ENCODE data around the gene PPP4R3B.

The PPP4R3B gene

DNA sequence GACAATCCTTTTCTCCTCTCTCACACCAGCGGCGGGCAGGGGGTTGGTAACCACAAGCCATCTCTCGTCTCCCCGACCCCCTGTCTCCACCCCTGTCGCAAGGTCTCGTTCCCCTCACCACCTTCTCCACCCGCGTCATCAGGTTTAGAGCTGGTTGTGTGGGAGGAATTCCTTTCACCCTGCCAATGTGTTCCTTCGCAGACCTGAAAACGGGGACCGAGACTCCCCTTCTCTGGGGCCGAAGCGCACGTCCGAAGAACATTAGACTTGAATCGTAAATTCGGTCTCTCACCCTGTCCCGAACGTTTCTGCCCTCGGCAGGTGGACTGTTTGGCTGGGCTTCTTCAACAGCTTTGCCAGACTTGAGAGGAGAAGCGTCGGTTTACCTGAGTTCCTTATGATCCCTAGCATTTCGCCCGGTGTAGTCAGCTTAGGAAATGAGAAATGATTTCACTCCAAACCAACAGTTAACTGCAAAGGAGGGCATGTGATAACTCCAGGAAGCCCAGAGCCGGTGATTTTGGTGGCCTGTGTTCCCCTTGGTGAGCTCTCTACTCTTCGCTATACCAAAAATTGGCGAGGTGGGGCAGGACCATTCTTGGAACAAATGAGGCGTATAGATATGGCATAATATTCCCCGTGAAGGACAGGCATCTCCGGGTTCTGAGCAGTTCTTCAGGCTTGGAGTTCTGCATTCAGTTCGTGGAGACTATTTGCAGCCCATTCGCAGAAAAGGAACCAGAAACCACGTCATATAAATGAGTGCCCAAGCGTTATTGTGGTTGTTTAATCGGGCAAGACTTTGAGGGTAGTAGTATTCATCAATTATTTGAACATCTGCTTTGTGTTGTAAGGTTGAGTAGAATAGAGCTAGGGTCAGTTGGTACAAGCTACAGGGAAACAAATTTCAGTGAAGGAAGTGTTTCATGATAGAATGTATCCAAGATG lies 97.2 kb downstream of the PPP4R3B start:
- H3K9me3 ChIP-seq, result no peaks in the 10 kb centered on the region
- DNase-seq, result peak in 1 of 2 donors; percentile 28
- H3K36me3 ChIP-seq, result peaks cover 14 to 20% (median 17%) of the 10 kb centered on the region in 3 donors
- intact Hi-C loops (cut with DNase I; ENCODE audit: low total_unique reads), result loop anchor here (10.0 kb wide), 1 partner anchor 95 kb away; the partner anchor contains the start of gene PPP4R3B
- TF ChIP-seq, protein P1, sequence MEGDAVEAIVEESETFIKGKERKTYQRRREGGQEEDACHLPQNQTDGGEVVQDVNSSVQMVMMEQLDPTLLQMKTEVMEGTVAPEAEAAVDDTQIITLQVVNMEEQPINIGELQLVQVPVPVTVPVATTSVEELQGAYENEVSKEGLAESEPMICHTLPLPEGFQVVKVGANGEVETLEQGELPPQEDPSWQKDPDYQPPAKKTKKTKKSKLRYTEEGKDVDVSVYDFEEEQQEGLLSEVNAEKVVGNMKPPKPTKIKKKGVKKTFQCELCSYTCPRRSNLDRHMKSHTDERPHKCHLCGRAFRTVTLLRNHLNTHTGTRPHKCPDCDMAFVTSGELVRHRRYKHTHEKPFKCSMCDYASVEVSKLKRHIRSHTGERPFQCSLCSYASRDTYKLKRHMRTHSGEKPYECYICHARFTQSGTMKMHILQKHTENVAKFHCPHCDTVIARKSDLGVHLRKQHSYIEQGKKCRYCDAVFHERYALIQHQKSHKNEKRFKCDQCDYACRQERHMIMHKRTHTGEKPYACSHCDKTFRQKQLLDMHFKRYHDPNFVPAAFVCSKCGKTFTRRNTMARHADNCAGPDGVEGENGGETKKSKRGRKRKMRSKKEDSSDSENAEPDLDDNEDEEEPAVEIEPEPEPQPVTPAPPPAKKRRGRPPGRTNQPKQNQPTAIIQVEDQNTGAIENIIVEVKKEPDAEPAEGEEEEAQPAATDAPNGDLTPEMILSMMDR (IDR thresholded peaks at IDR 0.05), result no peak
- peak overlapping the region; percentile 89 for H3K27ac ChIP-seq
- H3K27me3 ChIP-seq, result no peaks in the 10 kb centered on the region
- H3K4me1 ChIP-seq, result peaks cover 0 to 13% (median 0%) of the 10 kb centered on the region in 4 donors
- H3K4me3 ChIP-seq, result peak overlapping the region; percentile 67 to 79

DNA sequence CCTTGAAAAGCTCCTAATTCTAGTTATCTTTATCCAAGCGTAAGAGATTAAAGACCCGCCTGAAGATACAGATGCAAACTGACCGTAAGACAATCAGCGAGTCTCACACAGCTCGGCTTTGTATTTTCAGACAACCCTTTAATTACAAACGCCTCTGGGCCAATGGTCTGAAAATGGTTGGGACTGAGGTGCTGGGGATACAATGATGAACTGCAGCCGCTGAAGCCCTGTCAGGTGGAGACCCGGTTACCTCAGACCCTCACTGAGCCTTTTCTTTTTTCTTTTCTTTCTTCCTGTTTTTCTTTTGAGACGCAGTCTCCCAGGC lies 98.6 kb downstream of the PPP4R3B start:
- Histone ChIP-seq H3K36me3 (peaks cover 0 to 7% (median 3%) of the 10 kb centered on the region in 3 donors), H3K4me1 (peaks cover 0 to 13% (median 0%) of the 10 kb centered on the region in 4 donors), H3K27ac (peak overlapping the region; percentile 89), H3K27me3 (no peaks in the 10 kb centered on the region), H3K4me3 (peak overlapping the region; percentile 67 to 79), H3K9me3 (no peaks in the 10 kb centered on the region)
- TF ChIP-seq, protein P1 (IDR thresholded peaks at IDR 0.05), result no peak
- intact Hi-C loops (cut with DNase I; ENCODE audit: low total_unique reads), result no loop called here
- DNase-seq, result no peak

DNA sequence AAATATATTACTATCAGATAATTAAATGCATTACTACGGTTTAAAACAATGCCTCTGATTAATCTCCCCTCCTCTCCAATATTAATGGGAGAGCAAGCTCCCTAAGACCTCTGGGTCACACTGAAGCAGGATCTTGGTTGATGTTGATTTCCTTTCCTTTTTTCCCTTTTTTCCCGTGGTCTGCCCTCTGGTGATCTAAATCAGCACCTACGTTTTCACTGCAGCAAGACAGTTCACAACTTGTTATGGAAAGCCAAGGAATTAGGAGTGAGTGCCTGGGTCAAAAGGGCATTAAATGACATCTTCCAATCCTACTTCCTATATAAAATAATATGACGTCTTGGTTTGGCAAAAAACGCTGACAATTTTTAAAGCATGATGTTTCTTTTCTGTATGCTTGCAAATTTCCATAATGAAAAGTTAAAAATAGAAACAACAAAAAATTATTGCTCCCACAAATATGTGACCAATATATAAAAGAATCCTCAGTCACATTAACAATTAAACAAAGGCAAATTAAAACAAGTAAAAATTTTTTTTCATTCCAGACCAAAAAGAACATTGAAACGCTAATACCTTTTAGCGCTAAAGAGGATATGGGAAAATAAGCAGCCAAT lies 105.8 kb downstream of the PPP4R3B start:
- intact Hi-C loops (cut with DNase I; ENCODE audit: low total_unique reads), result no loop called here
- Histone ChIP-seq H3K4me3 (no peak overlapping the region), H3K27me3 (no peaks in the 10 kb centered on the region), H3K36me3 (no peaks in the 10 kb centered on the region), H3K9me3 (no peaks in the 10 kb centered on the region), H3K27ac (no peak overlapping the region), H3K4me1 (no peaks in the 10 kb centered on the region)
- DNase-seq, result no peak
- TF ChIP-seq, protein P1 (IDR thresholded peaks at IDR 0.05), result peak in 1 of 2 experiments; percentile 9

DNA sequence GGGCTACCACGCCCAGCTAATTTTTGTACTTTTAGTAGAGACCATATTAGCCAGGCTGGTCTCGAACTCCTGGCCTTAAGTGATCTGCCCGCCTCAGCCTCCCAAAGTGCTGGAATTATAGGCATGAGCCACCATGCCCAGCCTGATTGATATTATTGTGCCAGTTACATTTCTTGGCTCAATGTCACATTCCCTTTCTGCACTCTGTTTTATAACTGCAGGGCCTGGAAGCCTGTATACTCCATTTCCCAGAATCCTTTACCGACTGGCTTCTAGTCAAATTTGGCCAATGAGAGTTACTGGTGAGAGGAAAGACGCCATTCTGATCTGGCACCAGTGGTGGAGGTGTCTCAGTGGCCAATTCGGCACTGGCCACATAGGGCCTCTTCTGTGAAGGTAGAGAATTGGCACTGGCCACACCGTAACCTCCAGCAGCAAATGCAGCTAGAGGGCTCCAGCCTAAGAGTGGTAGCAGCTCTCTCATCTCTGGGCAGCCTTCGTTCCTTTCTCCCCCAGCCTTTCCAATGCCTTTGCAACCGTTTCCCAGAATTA lies 114.8 kb downstream of the PPP4R3B start:
- DNase-seq, result no peak
- intact Hi-C loops (cut with DNase I; ENCODE audit: low total_unique reads), result no loop called here
- Histone ChIP-seq H3K9me3 (no peaks in the 10 kb centered on the region), H3K4me1 (no peaks in the 10 kb centered on the region), H3K4me3 (no peak overlapping the region), H3K27ac (no peak overlapping the region), H3K36me3 (no peaks in the 10 kb centered on the region), H3K27me3 (no peaks in the 10 kb centered on the region)
- TF ChIP-seq, protein P1 (IDR thresholded peaks at IDR 0.05), result no peak

DNA sequence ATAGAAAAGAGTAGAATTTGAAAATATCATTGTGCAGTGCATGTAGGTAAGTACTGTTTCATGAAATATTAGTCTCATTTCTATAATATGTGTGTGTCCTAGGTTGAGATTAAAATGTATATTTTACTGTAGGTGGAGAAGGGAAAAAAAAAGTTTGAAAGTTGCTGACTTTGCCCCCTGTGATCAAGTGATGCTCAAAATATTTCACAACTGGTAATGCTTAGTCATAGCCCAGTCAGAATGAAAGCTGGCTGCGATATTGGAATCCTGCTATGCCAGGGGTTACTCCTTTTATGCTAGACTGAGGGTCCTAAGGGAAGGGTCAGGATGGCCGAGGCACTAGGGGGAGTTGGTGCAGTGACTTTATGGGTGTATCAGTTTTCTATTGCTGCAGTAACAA lies 117.4 kb downstream of the PPP4R3B start:
- Histone ChIP-seq H3K27ac (no peak overlapping the region), H3K27me3 (no peaks in the 10 kb centered on the region)

More for the DNA sequence above, 117.4 kb downstream of the PPP4R3B start:
- H3K4me3 ChIP-seq, result no peak overlapping the region
- intact Hi-C loops (cut with DNase I; ENCODE audit: low total_unique reads), result no loop called here
- H3K36me3 ChIP-seq, result no peaks in the 10 kb centered on the region
- TF ChIP-seq, protein P1 (IDR thresholded peaks at IDR 0.05), result no peak
- DNase-seq, result no peak
- H3K4me1 ChIP-seq, result no peaks in the 10 kb centered on the region
- H3K9me3 ChIP-seq, result no peaks in the 10 kb centered on the region
